Measurements from ENCODE around the gene IGFBP5.

The IGFBP5 gene

DNA sequence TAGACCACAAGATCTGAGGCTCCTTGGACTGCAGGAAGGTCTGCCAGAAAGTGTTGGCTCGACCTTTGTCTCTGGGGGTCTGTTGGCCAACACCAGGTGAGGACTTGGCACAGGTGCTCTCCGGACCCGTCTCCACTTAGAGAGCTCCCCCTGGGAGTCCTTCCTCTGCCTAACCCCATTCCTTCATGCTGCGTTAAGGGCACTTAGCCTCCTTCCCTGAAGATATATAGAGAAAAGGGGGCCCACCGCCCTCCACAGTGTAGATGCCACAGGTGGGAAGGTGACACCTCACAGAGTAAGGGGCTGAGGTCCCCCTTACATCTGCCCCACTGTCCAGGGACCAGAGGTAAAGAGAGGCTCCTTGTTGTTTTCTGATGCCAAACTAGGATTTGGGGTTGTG lies 8.2 kb downstream of the IGFBP5 start:
- DNase-seq, result no peak

DNA sequence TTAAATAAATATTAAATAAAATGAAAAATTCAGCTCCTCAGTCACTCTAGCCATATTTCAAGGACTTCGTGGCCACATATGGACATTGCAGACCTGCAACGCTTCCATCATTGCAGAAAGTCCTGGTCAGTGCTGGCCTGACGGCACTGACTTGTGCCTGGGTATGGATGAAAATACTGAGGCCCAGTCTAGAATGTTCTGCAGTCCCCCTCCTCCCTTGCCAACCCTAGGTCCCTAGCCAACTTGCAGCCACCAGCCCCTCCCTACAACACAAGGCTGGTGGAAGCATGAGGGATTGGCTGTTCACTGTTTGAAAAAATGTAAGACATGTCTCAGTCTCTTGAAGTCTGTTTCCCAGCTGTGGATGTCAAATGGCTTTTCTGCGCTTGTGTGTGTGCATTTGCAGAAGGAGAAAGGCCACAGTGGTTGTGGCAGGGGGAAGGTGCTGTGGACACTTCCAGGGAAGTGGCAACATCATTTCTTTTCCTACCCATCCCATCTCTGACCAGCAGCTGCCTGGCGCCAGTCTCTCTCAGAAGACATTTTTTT lies 9.9 kb downstream of the IGFBP5 start:
- no peak for DNase-seq

DNA sequence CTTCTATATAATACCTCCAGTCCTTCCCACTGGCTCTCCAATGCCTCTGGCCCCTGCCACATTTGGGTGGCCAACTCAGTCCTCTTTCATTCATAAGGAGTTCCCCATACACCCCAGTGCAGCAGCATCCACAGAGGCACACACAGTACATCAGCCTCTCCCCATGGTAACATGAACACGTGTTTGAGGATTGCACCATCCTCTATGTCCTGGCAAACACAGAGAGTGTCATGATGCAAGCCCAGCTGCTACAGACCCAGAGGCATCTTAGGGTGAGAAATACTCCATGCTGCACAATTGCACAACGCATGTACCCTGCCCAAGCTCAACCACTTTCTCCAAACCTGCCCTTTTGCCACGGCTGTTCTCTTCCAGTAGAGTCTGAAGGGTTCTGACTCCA lies 11.5 kb downstream of the IGFBP5 start:
- DNase-seq, result peak; percentile 5

DNA sequence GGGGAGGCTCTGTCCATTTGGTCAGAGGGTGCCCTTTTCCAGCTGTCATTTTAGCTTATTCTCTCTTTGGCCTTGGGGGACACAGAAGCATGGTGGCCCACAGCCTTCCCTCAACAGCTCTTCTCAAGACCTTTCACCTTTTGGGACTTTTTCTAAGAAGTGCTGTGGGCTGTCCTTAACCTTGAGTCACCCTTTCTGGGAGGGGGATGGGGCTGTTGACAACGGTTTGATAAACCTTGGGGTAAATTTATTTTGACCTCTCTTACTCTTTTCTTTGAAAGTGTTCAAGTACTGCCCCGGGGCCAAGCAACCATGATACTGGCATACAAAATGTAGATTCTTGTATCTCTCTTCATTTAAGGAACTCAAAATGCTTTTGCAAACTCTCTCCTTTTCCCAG lies 13.7 kb downstream of the IGFBP5 start:
- no peak for DNase-seq

DNA sequence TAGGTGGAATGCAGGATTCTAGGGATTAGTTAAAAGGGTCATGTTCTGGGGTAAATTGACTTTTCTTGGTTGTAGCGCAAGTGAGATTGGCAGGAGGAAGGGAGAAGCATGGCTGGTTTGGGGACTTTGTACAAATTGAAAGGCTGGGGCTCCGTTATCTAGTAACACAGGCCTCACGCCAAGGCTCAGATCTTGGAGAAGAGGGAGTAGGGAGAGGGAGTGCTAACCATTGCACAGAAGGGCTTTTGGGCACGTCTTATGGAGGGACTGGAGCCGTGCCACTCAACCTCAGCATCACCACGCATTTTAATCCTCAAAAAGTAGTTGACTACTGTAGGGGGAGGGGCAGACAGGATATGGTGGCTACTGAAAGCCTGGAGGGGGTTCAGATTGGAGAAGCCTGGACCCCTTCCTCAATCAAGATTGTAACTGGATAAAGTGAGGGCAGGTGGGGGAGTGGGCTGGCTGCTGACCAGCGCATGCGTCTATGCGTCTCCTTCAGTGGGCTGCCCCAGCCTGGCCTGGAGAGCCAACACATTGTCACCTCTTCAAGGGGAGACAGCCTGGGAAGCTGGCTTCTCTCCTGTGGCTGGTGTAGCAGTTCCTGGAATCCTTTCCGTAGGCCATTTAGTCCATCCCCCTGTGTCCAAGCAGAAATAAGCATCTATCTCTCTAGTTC lies 14.3 kb downstream of the IGFBP5 start:
- DNase-seq, result no peak

DNA sequence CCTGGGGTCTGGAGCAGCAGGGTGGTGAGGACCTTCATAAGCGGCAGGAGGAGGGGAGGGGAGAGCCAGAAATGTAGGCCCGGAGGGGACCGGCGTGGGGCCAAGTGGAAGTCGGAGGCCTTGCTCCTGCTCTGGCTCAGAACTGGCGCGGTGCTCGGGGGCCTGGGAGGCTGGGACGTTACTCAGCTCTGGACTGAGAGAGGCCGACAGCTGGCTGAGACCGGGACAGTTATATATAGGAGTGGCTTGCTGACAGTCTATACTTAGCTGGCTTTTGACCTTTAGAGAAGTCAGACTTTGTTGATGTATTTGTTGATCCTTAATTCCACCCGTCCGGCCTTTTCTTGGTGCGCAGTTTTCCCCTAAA lies 15.7 kb downstream of the IGFBP5 start:
- DNase-seq, result no peak

DNA sequence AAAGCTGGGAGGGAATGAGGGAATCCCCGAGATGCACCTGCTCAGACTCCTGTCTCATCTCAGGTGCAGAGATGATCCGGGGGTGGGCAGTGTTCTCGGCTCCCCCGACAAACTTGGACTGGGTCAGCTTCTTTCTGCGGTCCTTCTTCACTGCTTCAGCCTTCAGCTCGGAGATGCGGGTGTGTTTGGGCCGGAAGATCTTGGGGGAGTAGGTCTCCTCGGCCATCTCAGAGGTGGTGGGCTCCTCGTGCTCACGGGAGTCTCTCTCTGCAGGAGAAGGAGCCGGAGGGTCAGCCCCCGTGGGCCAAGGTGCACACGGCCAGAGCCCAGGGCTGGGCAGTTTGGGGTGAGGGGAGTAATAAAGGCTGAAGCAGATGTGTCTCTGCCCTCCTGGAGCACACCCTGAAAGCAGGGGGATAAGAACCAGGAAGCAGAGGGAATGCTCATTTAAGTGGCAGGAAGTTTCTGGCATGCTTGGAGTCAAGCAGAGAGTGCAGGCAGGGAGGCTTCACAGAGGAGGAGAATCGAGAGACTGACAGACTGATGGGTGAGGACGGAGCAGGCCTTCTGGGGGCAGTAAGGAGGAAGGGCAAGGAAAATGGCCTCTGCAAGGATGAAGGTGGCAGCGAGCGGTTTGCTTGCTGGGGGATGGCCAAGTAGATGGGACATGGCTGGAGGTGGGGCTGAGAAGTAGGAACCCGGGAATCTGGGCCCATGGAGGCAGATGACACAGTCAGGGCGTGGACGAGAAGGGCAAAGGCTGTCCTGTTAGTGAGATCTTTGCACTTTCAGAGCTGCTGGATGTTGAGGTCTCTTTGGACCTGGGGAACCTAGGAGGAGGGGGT lies 16.3 kb downstream of the IGFBP5 start:
- no peak for DNase-seq

DNA sequence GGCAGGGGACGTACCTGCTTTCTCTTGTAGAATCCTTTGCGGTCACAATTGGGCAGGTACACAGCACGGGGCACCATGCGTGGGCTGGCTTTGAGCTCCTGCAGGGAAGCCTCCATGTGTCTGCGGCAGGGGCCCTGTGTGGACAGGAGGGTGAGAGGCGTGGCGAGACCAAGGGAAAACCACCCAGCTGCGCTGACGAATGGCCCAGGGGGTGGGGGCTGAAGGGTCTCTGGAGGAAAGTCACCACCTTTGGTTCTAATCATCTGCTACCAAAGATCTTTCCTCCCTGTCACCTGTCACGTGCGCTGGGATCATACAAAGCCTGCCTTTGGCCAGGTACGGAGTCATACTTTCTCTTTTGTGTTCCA lies 17.3 kb downstream of the IGFBP5 start:
- DNase-seq, result no peak

DNA sequence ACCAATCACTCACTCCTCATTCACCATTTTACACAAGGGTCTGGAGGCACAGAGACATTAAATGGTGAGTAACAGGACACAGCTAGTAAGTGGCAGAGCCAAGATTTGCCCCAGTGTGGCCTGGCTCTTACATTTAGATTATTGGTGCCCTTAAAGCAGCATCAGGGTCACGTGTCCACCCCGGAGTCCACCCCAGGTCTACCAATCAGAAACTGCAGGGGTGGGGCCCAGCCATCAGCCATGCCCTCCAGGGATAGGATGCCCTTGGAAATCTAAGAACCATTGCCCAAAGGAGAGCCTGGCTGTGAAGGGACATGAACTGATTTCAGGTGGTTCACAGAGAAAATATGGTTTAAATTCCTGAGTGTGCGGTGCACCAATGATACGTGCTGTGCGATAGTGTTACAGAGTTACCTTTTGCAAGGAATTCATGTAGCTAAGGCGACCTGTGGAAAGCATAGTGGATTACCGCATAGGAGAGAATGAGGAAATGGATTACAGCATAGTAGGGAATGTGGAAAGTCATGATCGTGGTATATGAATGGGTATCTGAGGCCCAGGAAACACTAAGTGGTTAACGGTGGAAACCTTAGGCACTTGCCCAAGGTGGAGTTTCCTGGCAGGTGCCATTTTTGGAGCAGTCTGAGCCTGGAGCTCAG lies 17.8 kb downstream of the IGFBP5 start:
- DNase-seq, result no peak

DNA sequence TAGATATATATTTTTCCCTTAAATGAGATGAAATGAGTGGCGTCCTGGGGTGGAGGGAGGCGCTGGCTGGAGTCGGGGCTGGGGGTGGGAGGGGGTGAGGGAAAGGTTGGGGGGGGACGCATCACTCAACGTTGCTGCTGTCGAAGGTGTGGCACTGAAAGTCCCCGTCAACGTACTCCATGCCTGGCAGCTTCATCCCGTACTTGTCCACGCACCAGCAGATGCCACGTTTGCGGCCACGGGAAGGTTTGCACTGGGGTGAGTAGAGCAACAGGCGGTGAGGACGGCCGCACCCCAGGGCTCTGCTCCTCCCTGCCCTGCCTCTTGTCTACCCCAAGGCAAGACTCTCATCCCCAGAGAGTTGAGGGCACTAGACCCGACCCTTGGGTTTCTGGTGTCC lies 18.7 kb downstream of the IGFBP5 start:
- DNase-seq, result no peak

DNA sequence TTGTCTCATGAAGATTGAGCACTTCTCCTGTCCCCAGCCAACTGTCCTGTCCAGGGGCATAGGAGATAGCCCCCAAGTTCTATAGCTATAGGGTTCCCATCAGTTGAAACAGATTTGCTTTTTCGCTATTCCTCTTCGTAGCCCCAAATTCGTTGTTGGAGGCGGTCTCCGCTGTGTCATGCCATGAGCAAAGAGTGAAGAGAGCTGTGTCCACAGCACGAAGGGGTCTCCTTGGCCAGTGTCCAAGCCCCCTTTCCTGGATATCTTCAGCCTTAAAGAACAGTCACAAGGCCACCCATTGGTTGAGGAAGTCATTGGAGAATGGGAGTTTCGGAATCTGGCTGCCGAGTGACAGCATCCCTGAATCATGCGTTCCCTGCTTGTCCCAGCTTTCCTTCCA lies 21.0 kb downstream of the IGFBP5 start:
- DNase-seq, result no peak

DNA sequence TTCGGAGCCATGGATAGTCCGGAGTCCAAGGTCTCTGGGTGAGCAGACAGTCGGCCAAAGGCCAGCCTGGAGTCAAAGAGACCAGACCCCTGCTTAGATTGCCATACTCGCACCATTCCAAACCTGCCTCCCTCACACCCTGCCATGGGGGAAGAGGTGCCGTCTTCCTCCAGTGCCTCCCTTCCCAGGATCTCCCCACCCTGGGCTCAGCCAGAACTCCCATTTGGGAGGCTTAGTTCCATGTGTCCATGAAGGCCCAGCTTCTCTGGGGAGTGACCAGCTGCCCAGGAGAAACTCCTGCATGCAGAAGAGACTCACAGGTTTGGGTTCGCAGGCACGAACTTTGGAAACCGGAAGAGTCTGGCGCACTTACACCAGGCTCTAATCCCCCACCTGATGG lies 21.7 kb downstream of the IGFBP5 start:
- no peak for DNase-seq

DNA sequence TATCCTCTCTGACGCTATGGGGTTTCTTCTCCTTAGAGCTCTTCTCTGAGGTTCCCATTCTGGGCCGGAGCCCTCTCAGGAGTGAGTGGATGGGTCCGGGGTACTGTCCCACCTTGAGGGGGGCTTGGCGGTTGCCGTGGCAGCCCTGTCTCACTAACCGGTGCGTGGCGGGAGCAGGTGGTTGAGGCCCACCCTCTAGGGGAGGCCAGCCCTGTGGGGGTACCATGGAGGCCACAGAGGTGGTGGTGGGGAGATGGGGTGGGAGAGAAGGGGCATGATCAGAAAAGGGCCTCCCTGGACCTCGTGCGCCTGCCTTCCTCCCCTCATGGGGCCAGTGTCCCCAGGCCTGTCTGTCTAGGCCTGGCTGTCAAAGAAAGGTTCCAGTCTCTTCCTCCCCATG lies 22.3 kb downstream of the IGFBP5 start:
- no peak for DNase-seq

DNA sequence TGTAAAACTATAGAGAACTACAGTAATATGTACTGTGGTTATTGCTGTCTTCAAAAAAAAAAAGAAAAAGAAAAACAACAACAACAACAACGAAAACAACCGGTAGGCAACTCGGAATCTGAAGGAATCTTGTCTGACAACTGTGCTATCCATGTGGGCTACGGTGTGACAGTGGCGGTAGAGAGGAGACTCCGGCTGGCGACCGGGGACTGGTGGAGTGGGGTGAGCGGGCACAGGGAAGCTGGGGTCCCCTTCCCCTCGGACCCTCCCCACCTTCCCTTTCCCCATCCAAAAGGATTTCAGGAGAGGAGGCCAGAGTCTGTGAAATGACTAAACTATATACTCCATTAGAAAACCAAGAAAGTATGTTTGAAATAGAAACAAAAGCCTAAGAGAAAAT lies 22.9 kb downstream of the IGFBP5 start:
- no peak for DNase-seq

DNA sequence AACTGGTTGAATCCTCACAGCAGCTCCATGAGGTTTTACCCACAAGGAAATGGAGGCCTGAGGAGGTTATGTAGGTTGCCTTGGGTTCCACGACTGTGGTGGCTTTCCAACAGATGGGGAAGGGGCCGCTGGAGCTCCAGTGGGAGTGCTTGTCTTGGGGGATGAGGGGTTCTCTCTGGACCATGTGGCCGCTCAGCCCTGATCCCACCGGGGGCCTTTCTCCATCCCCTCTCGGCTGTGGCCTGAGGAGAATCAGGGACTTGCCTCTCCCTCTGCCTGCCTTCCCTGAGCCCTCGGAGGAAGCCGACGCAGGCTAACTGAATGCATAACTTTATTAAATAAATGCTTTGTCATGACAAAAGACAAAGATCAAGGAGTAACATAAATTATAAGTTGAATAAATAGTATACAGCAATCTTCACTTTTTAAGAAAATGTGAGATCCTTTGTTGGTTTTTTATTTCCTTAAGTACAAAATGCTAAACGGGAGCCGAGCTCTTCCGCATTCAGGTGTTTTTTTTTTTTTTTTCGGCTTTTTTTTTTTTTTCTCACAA lies 23.5 kb downstream of the IGFBP5 start:
- no peak for DNase-seq

DNA sequence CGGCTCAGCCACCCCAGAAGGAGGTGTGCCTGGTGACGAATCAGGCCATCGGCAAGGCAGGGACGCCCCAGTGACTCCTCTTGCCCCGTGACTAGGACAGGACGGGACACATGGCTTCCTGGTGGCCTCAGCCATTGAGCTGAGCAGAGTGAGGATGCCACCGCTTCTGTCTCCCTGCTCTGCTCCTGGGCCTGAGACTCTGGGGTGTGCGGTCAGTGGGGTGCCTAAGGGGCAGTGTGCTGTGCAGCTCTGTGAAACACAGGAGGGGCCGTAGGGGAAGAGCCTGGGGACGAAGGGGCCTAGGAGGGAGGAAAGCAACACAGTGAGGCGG lies 24.3 kb downstream of the IGFBP5 start:
- no peak for DNase-seq

DNA sequence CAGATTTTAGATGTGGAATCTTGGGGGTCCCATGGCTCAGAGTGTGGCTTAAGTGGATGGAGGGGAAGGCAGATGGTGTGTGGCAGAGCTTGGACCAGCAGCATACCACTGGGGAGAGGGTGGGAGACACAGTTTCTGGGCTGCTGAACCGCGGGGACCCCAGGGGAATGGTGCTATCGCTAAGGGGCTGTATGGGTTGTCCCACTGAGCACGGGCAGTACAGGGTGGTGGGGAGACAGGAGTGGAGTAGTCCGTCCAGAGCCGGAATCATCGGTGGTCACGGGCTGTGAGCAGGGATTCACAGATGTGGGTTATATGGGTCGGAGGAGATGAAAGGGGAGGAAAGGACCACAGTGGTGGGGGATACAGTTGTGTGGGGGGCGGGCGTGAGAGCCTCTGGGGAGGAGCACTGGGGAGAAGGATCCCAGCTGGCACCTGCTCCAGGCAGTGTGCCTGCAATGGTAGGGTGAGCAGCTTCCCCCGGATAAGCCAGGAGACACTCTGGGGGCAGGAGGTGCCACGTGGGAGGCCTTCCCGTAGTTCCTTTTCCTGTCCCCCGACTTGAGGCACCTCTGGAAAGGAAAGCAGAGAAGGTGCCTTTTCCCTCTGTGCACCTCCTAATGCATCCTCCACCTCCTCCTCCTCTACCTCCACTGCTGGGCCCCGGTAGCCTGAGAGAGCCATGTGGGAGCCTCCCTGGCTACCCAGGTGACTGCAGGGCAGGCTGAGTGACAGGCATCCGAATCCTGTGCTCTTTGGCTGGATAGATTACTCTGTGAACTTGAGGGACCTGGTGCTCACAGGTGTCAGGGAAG lies 24.9 kb downstream of the IGFBP5 start:
- DNase-seq, result no peak

DNA sequence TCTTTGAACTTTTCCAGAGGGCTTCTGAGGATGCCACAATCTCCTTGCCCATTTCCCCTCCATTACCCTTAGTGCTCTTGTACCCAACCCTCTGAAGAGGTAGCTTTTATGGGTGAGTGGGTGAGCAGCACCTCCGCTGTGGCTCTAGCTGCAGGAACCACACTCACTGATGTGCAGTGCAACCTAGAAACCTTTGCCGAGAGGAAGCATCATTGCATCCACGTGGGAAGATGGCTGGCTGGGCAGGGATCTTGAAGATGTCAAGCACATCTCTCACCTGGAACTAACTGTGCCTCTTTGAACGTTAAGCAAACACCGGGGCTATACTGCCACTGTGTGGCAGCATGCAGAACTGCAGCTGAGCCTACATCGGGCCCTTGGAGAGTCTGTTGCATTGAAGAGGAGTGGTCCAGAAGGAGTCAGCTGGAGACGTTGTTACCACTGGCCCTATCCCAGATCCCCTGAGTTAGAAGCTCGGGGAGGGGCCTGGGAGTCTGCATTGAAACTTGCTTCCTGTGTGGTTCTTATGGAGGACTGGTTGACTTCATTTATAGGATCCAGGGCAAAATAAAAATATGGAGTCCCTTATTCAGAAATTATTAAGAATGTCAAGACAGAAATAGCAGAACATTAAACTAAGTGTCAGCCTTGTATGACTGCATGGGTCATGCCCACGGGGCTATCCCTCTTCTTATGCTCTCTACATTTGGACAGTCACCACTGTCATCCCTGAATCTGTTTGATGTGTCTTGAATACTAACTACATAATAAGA lies 28.7 kb downstream of the IGFBP5 start:
- peak; percentile 78 for DNase-seq

DNA sequence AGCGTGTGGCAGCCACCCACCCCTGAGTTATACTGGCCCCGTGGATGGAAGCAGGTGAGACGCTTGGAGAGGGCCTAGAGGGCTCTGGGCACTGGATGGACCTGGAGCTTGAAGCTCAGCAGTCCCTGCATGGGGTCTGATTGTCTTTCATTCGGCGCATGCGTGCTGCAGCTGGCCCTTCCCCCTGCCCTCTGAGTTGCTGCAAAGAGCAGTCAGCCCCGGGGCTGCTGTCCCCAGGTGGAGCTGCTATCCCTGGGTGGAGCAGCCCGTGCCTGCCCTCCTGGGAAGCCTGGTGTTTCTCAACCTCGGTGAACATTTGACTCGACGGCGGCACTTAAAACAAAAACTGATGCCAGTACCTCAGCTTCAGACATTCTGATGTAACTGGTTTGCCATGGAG lies 29.6 kb downstream of the IGFBP5 start:
- DNase-seq, result peak; percentile 89

DNA sequence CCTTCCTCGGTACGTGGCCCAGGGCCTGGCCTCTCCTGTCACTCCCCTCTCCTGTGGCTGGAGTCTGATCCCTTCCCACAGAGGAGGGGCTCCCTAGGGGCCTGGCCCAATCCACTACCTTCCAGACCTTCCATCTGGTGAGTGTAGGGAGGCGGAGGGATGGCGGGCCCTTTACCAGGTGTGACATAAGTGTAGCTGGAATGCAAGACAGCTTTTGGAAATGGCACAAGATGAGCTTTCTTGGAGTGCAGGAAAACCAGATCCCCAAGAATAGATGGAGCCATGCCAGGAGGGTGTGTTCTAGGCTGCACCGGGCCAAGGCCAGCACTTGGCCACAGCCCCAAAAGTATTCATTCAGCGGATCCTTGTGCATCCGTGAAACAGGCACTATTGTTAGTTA lies 30.1 kb downstream of the IGFBP5 start:
- DNase-seq, result no peak

DNA sequence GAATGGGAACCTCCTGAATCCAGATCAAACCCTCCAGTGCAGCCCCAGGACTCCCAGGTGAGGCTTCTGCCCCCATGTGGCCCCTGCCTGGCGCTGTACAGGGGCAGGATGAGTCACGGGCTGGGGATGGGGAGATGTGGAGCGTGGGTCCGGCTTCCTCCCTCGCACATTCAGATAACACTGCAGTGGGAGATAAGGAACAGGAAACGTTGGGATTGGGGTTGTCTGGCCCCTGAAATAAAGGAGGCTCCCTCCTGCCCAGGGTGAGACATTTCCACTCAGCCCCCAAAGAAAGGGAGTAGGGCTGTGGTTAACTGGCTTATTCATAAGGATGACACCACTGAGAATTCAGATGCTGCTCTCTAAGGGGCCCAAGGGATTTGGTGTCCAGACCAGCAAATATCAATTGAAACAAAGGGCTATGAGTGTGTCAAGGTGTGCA lies 30.7 kb downstream of the IGFBP5 start:
- no peak for DNase-seq

DNA sequence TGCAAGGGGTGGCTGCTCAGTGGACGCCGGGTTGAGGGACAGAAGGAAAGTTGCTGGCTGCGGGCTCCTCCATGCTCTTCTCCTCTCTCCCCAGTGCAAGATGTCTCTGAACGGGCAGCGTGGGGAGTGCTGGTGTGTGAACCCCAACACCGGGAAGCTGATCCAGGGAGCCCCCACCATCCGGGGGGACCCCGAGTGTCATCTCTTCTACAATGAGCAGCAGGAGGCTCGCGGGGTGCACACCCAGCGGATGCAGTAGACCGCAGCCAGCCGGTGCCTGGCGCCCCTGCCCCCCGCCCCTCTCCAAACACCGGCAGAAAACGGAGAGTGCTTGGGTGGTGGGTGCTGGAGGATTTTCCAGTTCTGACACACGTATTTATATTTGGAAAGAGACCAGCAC lies 31.5 kb downstream of the IGFBP5 start:
- DNase-seq, result no peak

Data from NCI-H345 (cell line).